Common myeloid progenitor, CD34-positive (primary cell): ENCODE results near the gene PRAMEF26. TPM values are rescaled to one million over a fixed set of nuclear protein-coding genes. Genes with fewer than 3 reads are reported as not detected.
"Not testable (repeated sequence)": the region's sequence is repeated elsewhere in the genome, so short reads cannot be mapped to it uniquely, and the experiment has no call there.

Experiments used
- CTCF ChIA-PET: fragments of 350-600 bp; sonication (Branson Sonifier 250); formaldehyde crosslinking; loops from one replicate; lab custom pipeline; 2021; ENCODE audit warnings: antibody characterized with exemption; lab: Charles Lee
- POLR2A ChIA-PET: fragments of 350-600 bp; sonication (Branson Sonifier 250); formaldehyde crosslinking; loops from one replicate; lab custom pipeline; 2021; ENCODE audit warnings: antibody characterized with exemption; lab: Charles Lee
- DNase-seq, 3 donors: peaks; one replicate each; pipeline versions ENCODE4 v3.0.0 to v3.0.0-alpha.2; 2013
- H3K27ac ChIP-seq, 2 experiments: 1 replicate in 1 of 2; 2 replicates in 1 of 2; pipeline ENCODE4 v1.7.0; 2013; ENCODE audit warnings: inconsistent platforms in 2 of 2, low read length in 2 of 2, mild to moderate bottlenecking in 2 of 2, low read depth in 1 of 2, moderate library complexity in 1 of 2; ENCODE audit not compliant: severe bottlenecking in 2 of 2, insufficient read depth in 1 of 2, poor library complexity in 1 of 2
- H3K27me3 ChIP-seq, 5 experiments: replicated peaks in 2 of 5; 1 replicate in 3 of 5; 2 replicates in 2 of 5; pipeline versions ENCODE4 v1.6.1 to v1.7.0; 2013; ENCODE audit warnings: low read length in 4 of 5, mild to moderate bottlenecking in 2 of 5, moderate library complexity in 2 of 5, inconsistent platforms in 1 of 5; ENCODE audit not compliant: insufficient read depth in 5 of 5, control insufficient read depth in 4 of 5
- H3K36me3 ChIP-seq, 4 experiments: 1 replicate in 2 of 4; 2 replicates in 2 of 4; pipeline versions ENCODE4 v1.6.1 to v1.7.0; 2013; ENCODE audit warnings: low read length in 3 of 4, control low read depth in 1 of 4, mild to moderate bottlenecking in 1 of 4; ENCODE audit not compliant: control insufficient read depth in 4 of 4, insufficient read depth in 4 of 4
- H3K4me1 ChIP-seq, 4 experiments: 1 replicate in 3 of 4; 2 replicates in 1 of 4; pipeline versions ENCODE4 v1.6.1 to v1.7.1; 2013; ENCODE audit warnings: low read length in 3 of 4, mild to moderate bottlenecking in 3 of 4, control low read depth in 1 of 4, inconsistent platforms in 1 of 4, moderate library complexity in 1 of 4; ENCODE audit not compliant: control insufficient read depth in 4 of 4, insufficient read depth in 4 of 4; ENCODE audit errors: control extremely low read depth in 1 of 4
- H3K4me3 ChIP-seq, 7 experiments: 1 replicate in 4 of 7; 2 replicates in 3 of 7; pipeline versions ENCODE4 v1.5.1 to v1.7.0; 2013; ENCODE audit warnings: mild to moderate bottlenecking in 7 of 7, low read length in 6 of 7, moderate library complexity in 6 of 7, inconsistent platforms in 2 of 7, low read depth in 2 of 7, control low read depth in 1 of 7; ENCODE audit not compliant: insufficient read depth in 4 of 7, control insufficient read depth in 1 of 7; ENCODE audit errors: extremely low read depth in 1 of 7
- H3K9me3 ChIP-seq, 5 experiments: 1 replicate in 4 of 5; 2 replicates in 1 of 5; pipeline versions ENCODE4 v1.6.1 to v1.7.1; 2013; ENCODE audit warnings: low read length in 4 of 5, mild to moderate bottlenecking in 2 of 5, inconsistent platforms in 1 of 5, low read depth in 1 of 5, moderate library complexity in 1 of 5; ENCODE audit not compliant: control insufficient read depth in 4 of 5, insufficient read depth in 2 of 5; ENCODE audit errors: control extremely low read depth in 1 of 5
- WGBS: methylation state at CpG from one replicate; pipeline ENCODE4 v1.1.5; 2013; ENCODE audit not compliant: insufficient coverage; 5-methylcytosine and 5-hydroxymethylcytosine counted together
- polyA plus RNA-seq: library from polyadenylated mRNA; unstranded; fragments of 120-200 nt; gene quantifications from one replicate; pipeline ENCODE4 v1.2.1, GENCODE V29; 2013

Gene PRAMEF26
- not detected for polyA plus RNA-seq

DNA sequence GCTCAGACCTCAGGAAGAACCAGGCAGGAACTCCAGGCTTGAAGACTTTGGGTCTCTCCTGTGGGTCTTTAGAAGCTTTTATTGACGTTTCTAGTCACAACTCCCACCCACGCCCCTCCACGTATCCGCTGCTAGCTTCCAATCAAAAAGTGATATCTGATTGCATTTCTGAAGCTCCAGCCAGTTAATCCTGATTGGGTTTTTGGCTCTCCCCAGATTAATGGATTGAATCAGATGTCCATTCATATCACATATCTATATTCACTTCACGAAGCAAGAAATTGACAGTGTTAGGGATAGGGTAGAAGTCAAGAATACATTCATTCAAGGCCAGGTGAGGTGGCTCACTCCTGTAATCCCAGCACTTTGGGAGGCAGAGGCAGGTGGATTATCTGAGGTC lies at the start of gene PRAMEF26:
PRAMEF26 (minus strand) TSS at position 101 of the 400 bp plus-strand sequence. CDS start 2,914 bp downstream, outside the sequence.
- CTCF ChIA-PET, H3K4me1 ChIP-seq, POLR2A ChIA-PET, DNase-seq, H3K9me3 ChIP-seq, H3K36me3 ChIP-seq, H3K4me3 ChIP-seq, H3K27ac ChIP-seq, H3K27me3 ChIP-seq: not testable (repeated sequence)
- no CpG with 5 or more reads among the region's 5 CpGs for WGBS

DNA sequence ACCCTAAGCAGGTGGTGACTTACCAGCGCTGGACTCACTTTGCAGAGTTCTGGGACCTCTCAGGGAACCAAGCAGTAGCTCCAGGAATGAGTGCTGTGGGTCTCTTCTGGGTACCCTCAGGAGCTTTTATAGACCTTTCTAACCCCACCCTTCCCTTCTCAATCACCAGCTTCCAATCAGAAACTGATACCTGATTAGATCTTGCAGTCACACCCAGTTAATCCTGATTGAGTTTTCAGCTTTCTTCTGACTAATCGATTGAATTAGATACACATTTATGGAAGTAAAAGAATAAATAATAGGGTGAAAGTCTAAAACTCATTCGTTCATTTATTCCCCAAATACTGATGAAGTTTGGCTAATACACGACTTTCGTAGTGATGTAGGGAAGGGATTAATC lies 45.5 kb upstream of the PRAMEF26 start, which contains the start of gene PRAMEF13:
PRAMEF13 (minus strand) TSS at position 101 of the 400 bp plus-strand sequence. CDS start 1,820 bp downstream, outside the sequence.
- POLR2A ChIA-PET, H3K36me3 ChIP-seq, H3K9me3 ChIP-seq, H3K4me3 ChIP-seq, H3K27ac ChIP-seq, H3K27me3 ChIP-seq, CTCF ChIA-PET, DNase-seq, H3K4me1 ChIP-seq: not testable (repeated sequence)
- no CpG with 5 or more reads among the region's 5 CpGs for WGBS

DNA sequence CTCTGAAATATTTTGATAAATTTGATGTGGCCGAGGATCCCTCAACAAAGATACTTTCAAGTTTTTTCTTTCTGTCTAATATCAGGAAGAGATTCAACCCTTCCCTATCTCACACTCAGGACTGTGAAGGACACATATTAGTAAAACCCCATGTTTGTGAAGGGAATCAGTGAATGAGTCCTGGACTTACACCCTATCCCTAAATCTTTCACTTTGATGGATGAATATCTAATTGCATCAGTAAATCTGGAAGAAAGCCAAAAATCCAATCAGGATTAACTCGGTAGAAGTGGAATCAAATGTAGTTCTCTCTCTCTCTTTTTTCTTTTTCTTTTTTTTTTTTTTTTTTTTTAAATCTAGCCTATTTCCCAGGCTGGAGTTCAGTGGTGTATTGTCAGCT lies 15.7 kb upstream of the PRAMEF26 start, which contains the start of gene PRAMEF9:
PRAMEF9 (plus strand) TSS at position 301 of the 400 bp plus-strand sequence. CDS start 3,433 bp downstream, outside the sequence.
- H3K27ac ChIP-seq, H3K4me3 ChIP-seq, H3K36me3 ChIP-seq, CTCF ChIA-PET, DNase-seq, H3K27me3 ChIP-seq, POLR2A ChIA-PET, H3K9me3 ChIP-seq, H3K4me1 ChIP-seq: not testable (repeated sequence)
- no CpG with 5 or more reads among the region's 2 CpGs for WGBS

DNA sequence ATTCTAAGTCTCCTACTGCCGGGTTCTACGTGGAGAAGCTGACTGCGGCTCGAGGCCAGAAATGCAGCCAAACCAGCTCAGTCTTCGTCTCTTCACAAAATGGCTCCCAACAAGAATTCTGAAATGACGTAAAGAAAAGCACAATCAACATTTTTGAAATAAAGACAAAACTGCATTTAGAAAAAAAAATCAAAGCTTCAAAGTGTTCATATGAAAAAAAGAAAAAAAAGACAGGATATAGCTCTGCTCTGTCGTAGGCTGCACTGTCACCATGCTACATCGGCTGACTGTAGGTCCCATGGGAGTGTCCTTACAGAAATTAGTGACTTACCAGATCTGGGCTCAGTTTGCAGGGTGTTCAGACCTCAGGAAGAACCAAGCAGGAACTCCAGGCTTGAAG lies 9.7 kb upstream of the PRAMEF26 start, which contains the start of gene HNRNPCL4:
HNRNPCL4 (minus strand) TSS at position 101 of the 400 bp plus-strand sequence. CDS start 164 bp downstream, outside the sequence.
- H3K4me3 ChIP-seq, H3K27ac ChIP-seq, H3K9me3 ChIP-seq, H3K4me1 ChIP-seq, CTCF ChIA-PET, DNase-seq, H3K36me3 ChIP-seq, H3K27me3 ChIP-seq, POLR2A ChIA-PET: not testable (repeated sequence)
- WGBS: no CpG with 5 or more reads among the region's 8 CpGs

DNA sequence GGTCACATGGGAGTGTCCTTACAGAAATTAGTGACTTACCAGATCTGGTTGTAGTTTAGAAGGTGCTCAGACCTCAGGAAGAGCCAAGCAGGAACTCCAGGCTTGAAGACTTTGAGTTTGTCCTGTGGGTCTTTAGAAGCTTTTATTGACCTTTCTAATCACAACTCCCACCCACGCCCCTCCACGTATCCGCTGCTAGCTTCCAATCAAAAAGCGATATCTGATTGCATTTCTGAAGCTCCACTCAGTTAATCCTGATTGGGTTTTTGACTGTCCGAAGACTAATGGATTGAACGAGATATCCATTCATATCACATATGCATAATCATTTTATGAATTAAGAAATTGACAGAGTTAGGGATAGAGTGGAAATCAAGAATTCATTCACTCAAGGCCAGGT lies 39.1 kb downstream of the PRAMEF26 start, which contains the start of gene HNRNPCL2:
HNRNPCL2 (minus strand) TSS at position 101 of the 400 bp plus-strand sequence. CDS start 454 bp downstream, outside the sequence.
- H3K27ac ChIP-seq, H3K4me1 ChIP-seq, H3K9me3 ChIP-seq, DNase-seq, H3K36me3 ChIP-seq, POLR2A ChIA-PET, H3K4me3 ChIP-seq, CTCF ChIA-PET, H3K27me3 ChIP-seq: not testable (repeated sequence)
- no CpG with 5 or more reads among the region's 6 CpGs for WGBS
